Activated naive CD8-positive, alpha-beta T cell treated with anti-CD3 and anti-CD28 coated beads, Interleukin-2, amount 10 ng/mL, durations not matched to agents 7 days and 5 days (primary cell): ENCODE results near the gene SLC26A11. TPM values are rescaled to one million over a fixed set of nuclear protein-coding genes. Genes with fewer than 3 reads are reported as not detected.
"Not testable (repeated sequence)": the region's sequence is repeated elsewhere in the genome, so short reads cannot be mapped to it uniquely, and the experiment has no call there.

Source experiments
- ATAC-seq: fragments of 150-1000 bp; cut with Tn5 transposase; one replicate; pipeline ENCODE4 v1.10.0; 2021; ENCODE audit warnings: low read depth, moderate library complexity
- POLR2A ChIA-PET: fragments of 350-600 bp; sonication (Branson Sonifier 250); formaldehyde crosslinking; loops from one replicate; lab custom pipeline; 2021; ENCODE audit warnings: antibody characterized with exemption; lab: Charles Lee
- DNase-seq: peaks from one replicate; pipeline ENCODE4 v3.0.0; 2021
- H3K27ac Mint-ChIP-seq: one replicate; pipeline ENCODE4 v1.8.0; 2022; ENCODE audit warnings: mild to moderate bottlenecking, mixed read lengths
- H3K27me3 Mint-ChIP-seq: one replicate; pipeline ENCODE4 v1.8.0; 2022; ENCODE audit warnings: mild to moderate bottlenecking, moderate library complexity, mixed read lengths
- H3K36me3 Mint-ChIP-seq: one replicate; pipeline ENCODE4 v1.8.0; 2021; ENCODE audit warnings: mild to moderate bottlenecking, mixed read lengths
- H3K4me1 Mint-ChIP-seq: one replicate; pipeline ENCODE4 v1.8.0; 2021; ENCODE audit warnings: mixed read lengths
- H3K4me3 Mint-ChIP-seq: one replicate; pipeline ENCODE4 v1.8.0; 2022; ENCODE audit warnings: mild to moderate bottlenecking, moderate library complexity, mixed read lengths
- H3K9me3 Mint-ChIP-seq: one replicate; pipeline ENCODE4 v1.8.0; 2021; ENCODE audit warnings: mixed read lengths
- total RNA-seq, 2 experiments: library from RNA; stranded (reverse); gene quantifications; one replicate each; pipeline ENCODE4 v1.2.3, GENCODE V29; 2021

The SLC26A11 gene
- total RNA-seq, 2 experiments from 2014 or later, result 45.3 to 45.4 TPM

DNA sequence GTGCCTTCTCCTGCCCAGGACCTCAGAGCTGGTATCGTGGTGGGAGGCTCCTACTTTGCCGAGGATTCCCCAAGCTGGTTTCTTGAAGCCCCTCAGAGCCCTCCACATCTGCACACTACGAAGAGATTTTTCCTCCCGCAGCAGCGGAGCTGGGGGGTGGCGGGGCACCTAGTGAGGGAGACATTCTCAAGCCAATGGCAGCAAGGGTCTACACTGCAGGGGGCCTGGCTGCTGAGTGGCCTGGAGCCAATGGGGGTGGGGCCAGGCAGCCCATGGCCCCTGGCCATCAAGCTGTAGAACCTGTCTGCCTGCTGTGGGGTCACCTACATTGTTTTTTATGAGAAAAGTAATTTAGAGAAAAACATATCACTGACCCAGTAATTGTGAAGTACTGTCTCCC lies 5.0 kb downstream of the SLC26A11 start:
- Mint-ChIP-seq H3K27me3 (peaks cover 10% of the 10 kb centered on the region), H3K4me1 (no peaks in the 10 kb centered on the region), H3K36me3 (no peaks in the 10 kb centered on the region), H3K27ac (no peak overlapping the region), H3K4me3 (no peak overlapping the region), H3K9me3 (no peaks in the 10 kb centered on the region)
- ATAC-seq (no peak), DNase-seq (no peak)
- POLR2A ChIA-PET, result interaction anchor here (0.6 kb wide), 1 partner anchor 19 kb away, joined by 3 read pairs; no protein-coding TSS in a partner anchor

DNA sequence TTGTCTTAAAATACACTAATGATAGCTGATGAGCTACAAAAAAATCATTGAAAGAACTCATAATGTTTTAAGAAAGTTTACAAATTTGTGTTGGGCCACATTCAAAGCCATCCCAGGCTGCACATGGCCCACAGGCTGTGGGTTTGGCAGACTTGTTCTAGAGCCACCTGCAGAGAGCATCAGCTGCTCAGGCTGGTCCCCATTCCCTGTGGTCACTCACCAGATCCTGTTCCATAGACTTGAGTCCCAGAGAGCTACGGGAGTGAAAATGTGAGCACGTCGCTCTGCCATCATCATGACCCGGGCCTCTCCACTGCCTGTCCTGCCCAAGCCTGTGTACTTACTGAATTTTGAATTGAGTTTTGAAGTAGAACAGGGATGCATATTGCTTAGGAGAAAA lies 6.9 kb downstream of the SLC26A11 start:
- H3K27ac Mint-ChIP-seq, result no peak overlapping the region
- H3K4me3 Mint-ChIP-seq, result no peak overlapping the region
- no peaks in the 10 kb centered on the region for H3K4me1 Mint-ChIP-seq
- H3K27me3 Mint-ChIP-seq, result peaks cover 2% of the 10 kb centered on the region
- H3K36me3 Mint-ChIP-seq, result no peaks in the 10 kb centered on the region
- ATAC-seq (no peak), DNase-seq (no peak)
- H3K9me3 Mint-ChIP-seq, result peaks cover 4% of the 10 kb centered on the region
- POLR2A ChIA-PET, result interaction anchor here (1.1 kb wide), 1 partner anchor 20 kb away, joined by 3 read pairs; no protein-coding TSS in a partner anchor

DNA sequence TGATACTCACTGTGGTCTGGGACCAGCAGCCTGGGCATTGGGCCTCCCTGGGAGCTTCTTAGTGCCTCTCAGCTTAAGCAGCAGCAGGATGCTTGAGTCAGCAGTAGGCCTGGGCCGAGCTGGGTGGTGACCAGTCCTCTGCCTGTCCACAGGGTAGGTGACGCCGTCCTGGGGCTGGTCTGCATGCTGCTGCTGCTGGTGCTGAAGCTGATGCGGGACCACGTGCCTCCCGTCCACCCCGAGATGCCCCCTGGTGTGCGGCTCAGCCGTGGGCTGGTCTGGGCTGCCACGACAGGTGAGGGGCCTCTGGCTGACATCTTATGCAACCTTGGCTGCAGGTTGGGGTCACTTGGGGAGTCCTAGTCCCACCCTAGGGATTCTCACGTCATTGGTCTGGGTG lies 7.4 kb downstream of the SLC26A11 start:
- Mint-ChIP-seq H3K9me3 (peaks cover 8% of the 10 kb centered on the region), H3K4me1 (no peaks in the 10 kb centered on the region), H3K27me3 (peaks cover under 1% of the 10 kb centered on the region), H3K27ac (no peak overlapping the region), H3K4me3 (no peak overlapping the region), H3K36me3 (peaks cover 3% of the 10 kb centered on the region)
- ATAC-seq, result no peak
- POLR2A ChIA-PET, result interaction anchor here (1.1 kb wide), 1 partner anchor 20 kb away, joined by 3 read pairs; no protein-coding TSS in a partner anchor
- no peak for DNase-seq

DNA sequence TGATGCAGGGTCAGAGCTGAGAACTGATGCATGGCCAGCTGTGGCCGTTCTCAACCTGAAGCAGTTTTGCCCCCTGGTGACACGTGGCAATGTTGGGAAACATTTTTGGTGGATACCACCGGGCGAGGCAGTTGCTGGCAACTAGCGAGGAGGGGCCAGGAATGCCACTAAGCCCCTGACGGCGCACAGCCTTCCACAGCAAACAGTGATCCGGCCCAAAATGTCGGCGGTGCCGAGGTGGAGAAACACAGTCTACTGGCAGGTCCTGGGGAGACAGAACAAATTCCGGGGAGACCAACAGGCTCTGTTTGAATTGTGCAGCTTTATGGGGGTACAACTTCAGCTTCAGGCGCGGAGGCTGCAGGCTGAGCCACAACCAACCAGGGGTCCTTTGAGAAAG lies 8.2 kb downstream of the SLC26A11 start:
- peaks cover 12% of the 10 kb centered on the region for H3K9me3 Mint-ChIP-seq
- POLR2A ChIA-PET, result no interaction called here
- ATAC-seq (no peak), DNase-seq (no peak)
- H3K4me3 Mint-ChIP-seq, result no peak overlapping the region
- no peaks in the 10 kb centered on the region for H3K27me3 Mint-ChIP-seq
- peaks cover 6% of the 10 kb centered on the region for H3K36me3 Mint-ChIP-seq
- no peak overlapping the region for H3K27ac Mint-ChIP-seq
- H3K4me1 Mint-ChIP-seq, result no peaks in the 10 kb centered on the region

DNA sequence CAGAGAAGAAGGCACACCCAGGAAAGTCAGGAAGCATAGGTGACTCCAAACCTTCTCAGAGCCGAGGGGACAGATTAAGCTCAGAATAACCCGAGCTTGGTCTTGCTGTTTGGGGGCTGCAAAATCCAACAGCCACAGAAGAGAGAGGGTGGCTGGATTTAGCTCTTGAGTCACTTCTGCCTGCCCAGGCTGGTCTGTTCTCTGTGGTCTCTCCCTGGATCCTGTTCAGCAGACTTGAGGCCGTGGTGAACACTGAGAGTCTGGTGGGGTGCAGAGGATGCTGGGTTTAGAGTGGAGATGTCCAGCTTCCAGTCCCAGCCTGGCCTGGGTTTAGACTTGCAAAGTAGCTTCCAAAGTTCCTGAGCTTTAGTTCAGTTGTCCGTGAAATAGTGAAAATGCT lies 8.8 kb downstream of the SLC26A11 start:
- DNase-seq (no peak), ATAC-seq (no peak)
- no peak overlapping the region for H3K4me3 Mint-ChIP-seq
- peaks cover 7% of the 10 kb centered on the region for H3K36me3 Mint-ChIP-seq
- H3K27me3 Mint-ChIP-seq, result no peaks in the 10 kb centered on the region
- peaks cover 12% of the 10 kb centered on the region for H3K9me3 Mint-ChIP-seq
- no peak overlapping the region for H3K27ac Mint-ChIP-seq
- H3K4me1 Mint-ChIP-seq, result no peaks in the 10 kb centered on the region
- POLR2A ChIA-PET, result no interaction called here

DNA sequence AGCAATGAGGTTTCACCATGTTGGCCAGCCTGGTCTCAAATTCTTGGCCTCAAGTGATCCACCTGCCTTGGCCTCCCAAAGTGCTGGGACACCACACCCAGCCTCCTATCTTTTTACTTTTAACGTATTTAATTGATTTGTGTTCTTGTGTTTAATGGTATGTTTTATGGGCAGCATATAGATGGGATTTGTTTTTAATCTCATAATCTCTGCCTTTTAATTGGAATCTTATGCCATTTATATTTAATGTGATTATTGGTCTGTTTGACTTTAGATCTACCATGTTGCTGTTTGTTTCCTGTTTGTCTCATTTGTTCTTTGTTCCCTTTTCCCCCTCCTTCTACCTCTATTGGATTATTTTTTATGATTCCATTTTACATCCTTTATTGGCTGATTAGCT lies 12.2 kb downstream of the SLC26A11 start:
- peaks cover 7% of the 10 kb centered on the region for H3K36me3 Mint-ChIP-seq
- no peak overlapping the region for H3K4me3 Mint-ChIP-seq
- POLR2A ChIA-PET, result interaction anchor here (0.6 kb wide), 1 partner anchor 12 kb away, joined by 6 read pairs; no protein-coding TSS in a partner anchor
- DNase-seq, result no peak
- no peaks in the 10 kb centered on the region for H3K27me3 Mint-ChIP-seq
- H3K27ac Mint-ChIP-seq, result no peak overlapping the region
- peaks cover 14% of the 10 kb centered on the region for H3K9me3 Mint-ChIP-seq
- H3K4me1 Mint-ChIP-seq, result no peaks in the 10 kb centered on the region
- no peak for ATAC-seq

DNA sequence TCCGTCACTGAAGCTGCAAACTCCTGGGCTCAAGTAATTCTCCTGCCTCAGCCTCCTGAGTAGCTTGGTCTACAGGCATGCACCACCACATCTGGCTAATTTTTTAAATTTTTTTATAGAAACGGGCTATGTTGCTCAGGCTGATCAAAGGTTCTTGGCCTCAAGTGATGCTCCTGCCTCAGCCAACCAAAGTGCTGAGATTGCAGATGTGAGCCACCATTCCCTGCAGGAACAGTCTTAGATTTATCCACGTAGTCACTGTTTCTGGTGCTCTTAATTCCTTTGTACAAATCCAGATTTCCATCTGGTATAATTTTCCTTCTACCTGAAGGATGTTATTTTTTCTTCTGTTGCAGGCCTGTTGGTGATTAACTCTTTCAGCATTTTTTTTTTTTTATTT lies 13.0 kb downstream of the SLC26A11 start:
- peaks cover 7% of the 10 kb centered on the region for H3K36me3 Mint-ChIP-seq

DNA sequence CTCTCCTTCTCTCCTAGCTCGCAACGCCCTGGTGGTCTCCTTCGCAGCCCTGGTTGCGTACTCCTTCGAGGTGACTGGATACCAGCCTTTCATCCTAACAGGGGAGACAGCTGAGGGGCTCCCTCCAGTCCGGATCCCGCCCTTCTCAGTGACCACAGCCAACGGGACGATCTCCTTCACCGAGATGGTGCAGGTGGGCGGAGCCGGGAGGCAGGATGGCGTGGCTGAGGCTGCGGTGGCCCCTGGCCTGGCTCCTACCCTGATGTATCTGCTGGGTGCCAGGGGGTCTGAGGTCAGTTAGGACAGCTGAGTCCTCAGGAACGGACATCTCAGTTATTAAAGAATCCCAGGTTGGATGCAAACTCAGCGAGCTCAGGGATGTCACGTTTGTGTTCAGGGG lies 16.7 kb downstream of the SLC26A11 start:
- POLR2A ChIA-PET, result no interaction called here
- no peak overlapping the region for H3K4me3 Mint-ChIP-seq

More for the DNA sequence above, 13.0 kb downstream of the SLC26A11 start:
- POLR2A ChIA-PET, result no interaction called here
- Mint-ChIP-seq H3K9me3 (peaks cover 14% of the 10 kb centered on the region), H3K27ac (no peak overlapping the region), H3K4me1 (no peaks in the 10 kb centered on the region), H3K4me3 (no peak overlapping the region), H3K27me3 (no peaks in the 10 kb centered on the region)
- no peak for ATAC-seq
- DNase-seq, result no peak

DNA sequence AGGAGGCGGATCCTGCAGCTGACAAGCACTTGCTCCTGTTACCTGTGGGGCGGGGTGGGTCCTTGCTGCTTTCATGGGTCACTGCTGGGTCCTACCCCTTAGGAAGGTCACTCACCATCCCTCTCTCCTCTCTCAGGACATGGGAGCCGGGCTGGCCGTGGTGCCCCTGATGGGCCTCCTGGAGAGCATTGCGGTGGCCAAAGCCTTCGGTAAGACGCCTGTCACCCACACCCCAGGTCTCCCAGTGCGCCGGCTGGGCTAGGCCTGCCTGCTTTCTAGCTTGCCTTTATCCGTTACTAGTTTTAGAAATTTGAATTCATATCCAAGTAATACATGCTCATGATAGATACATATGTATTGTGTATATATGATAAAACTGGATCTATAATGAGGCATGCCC lies 17.2 kb downstream of the SLC26A11 start:
- no peak overlapping the region for H3K4me3 Mint-ChIP-seq
- no peaks in the 10 kb centered on the region for H3K27me3 Mint-ChIP-seq
- DNase-seq, result no peak
- no peaks in the 10 kb centered on the region for H3K4me1 Mint-ChIP-seq
- POLR2A ChIA-PET, result no interaction called here
- no peak for ATAC-seq
- H3K9me3 Mint-ChIP-seq, result peaks cover 9% of the 10 kb centered on the region
- H3K27ac Mint-ChIP-seq, result no peak overlapping the region
- peaks cover 6% of the 10 kb centered on the region for H3K36me3 Mint-ChIP-seq

More for the DNA sequence above, 16.7 kb downstream of the SLC26A11 start:
- Mint-ChIP-seq H3K27ac (no peak overlapping the region), H3K36me3 (peaks cover 7% of the 10 kb centered on the region), H3K27me3 (no peaks in the 10 kb centered on the region), H3K9me3 (peaks cover 9% of the 10 kb centered on the region), H3K4me1 (no peaks in the 10 kb centered on the region)
- ATAC-seq (no peak), DNase-seq (no peak)

DNA sequence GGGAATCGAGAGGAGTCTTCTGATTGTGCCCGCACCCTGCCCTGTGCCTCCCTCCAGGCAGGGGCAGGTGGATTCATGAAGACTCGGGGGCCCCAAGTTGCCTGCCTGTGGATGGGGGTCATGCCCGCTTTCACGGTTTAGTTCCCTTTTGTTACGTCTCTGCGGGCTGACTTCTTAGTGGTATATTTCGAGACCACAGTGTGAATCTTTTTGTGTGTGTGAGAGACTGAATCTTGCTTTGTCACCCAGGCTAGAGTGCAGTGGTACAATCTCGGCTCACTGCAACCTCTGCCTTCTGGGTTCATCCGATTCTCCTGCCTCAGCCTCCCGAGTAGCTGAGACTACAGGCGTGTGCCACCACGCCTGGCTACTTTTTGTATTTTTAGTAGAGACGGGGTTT lies 22.3 kb downstream of the SLC26A11 start:
- H3K27ac Mint-ChIP-seq, result no peak overlapping the region
- DNase-seq (no peak), ATAC-seq (no peak)
- POLR2A ChIA-PET, result no interaction called here
- H3K9me3 Mint-ChIP-seq, result no peaks in the 10 kb centered on the region
- H3K4me3 Mint-ChIP-seq, result no peak overlapping the region
- H3K36me3 Mint-ChIP-seq, result no peaks in the 10 kb centered on the region
- no peaks in the 10 kb centered on the region for H3K27me3 Mint-ChIP-seq
- H3K4me1 Mint-ChIP-seq, result no peaks in the 10 kb centered on the region

DNA sequence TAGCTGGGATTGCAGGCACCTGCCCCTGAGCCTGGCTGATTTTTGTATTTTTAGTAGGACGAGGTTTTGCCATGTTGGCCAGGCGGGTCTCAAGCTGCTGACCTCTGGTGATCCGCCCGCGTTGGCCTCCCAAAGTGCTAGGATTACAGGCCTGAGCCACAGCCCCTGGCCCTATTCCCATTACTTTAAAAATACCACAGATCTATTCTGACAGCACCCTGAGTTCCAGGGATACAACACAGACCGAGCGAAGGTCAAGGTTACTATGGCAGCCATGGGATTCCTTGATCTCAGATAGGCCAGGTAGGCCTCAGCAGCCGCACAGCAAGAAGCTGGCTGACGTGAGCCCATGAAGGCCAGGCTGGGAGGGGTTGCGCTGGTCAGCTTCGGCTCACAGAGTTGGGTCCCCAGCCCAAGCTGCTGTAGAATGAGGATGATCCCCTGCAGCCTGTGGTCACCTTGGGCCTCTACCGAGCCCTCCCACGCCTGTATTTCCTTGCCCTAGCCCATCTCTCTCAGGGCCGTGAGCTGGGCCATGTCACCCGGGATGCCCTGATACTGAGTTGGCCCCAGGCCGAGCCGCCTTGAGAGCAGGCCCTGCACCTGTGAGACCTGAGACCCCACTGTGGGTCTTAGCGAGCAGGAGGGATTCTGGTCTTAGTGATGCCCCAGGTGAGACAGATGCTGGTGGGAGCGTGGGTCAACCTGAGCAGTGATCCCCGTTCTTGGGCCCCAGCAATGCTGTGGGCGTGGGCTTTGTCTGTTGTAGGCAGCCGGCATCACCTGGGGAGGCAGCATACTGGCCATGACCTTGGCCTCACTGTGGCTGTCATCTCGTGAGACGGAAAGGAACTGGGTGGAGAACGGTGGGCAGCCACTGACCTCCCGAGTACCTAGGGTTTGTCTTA lies 23.6 kb downstream of the SLC26A11 start:
- Mint-ChIP-seq H3K9me3 (no peaks in the 10 kb centered on the region), H3K4me3 (no peak overlapping the region), H3K27me3 (no peaks in the 10 kb centered on the region), H3K27ac (no peak overlapping the region), H3K36me3 (no peaks in the 10 kb centered on the region), H3K4me1 (no peaks in the 10 kb centered on the region)
- POLR2A ChIA-PET, result interaction anchor here (0.6 to 0.7 kb wide), 3 partner anchors 12 to 20 kb away, joined by 3 to 6 read pairs (median 3); no protein-coding TSS in a partner anchor
- ATAC-seq, result no peak
- no peak for DNase-seq

DNA sequence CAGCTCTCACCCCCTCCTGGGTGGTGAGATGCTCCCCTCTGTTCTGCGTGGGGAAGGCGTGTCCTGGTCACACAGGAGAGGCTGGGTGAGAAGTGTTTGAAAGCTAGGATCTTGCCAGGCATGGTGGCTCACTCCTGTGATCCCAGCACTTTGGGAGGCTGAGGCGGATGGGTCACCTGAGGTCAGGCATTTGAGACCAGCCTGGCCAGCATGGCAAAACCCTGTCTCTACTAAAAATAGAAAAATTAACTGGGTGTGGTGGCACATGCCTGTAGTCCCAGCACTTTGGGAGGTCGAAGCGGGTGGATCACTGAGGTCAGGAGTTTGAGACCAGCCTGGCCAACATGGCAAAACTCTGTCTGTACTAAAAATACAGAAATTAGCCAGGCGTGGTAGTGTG lies 24.2 kb downstream of the SLC26A11 start:
- not testable (repeated sequence) for H3K36me3 Mint-ChIP-seq, DNase-seq, H3K4me3 Mint-ChIP-seq, ATAC-seq, H3K27me3 Mint-ChIP-seq, H3K4me1 Mint-ChIP-seq, H3K9me3 Mint-ChIP-seq, H3K27ac Mint-ChIP-seq
- POLR2A ChIA-PET, result interaction anchor here (0.6 to 0.7 kb wide), 3 partner anchors 12 to 19 kb away, joined by 3 to 6 read pairs (median 3); no protein-coding TSS in a partner anchor

DNA sequence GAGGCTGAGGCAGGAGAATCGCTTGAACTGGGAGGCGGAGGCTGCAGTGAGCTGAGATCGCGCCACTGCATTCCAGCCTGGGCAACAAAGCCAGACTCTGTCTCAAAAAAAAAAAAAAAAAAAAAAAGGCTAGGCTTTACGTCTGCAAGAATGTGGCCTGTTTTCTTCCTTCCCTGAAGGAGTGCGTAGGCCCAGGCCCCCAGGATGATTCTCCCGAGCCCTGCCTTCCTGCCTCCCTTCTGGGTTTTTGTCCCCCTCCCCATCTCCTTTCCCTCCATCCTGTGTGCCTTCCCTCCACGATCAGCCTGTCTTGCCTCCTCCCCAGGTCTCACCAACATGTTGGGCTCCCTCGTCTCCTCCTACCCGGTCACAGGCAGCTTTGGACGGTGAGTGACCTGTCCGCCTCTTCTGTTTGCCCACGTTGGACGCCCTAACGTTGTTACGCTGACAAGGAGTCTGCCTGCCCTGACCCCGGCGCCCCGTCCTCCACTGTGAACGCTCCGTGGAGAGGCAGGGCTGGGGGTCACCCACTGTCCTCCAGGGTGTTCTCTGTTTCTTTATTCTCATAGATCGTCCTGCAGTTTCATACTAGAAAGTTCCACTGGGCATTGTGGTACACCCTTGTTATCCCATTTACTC lies 24.8 kb downstream of the SLC26A11 start:
- ATAC-seq, result no peak
- H3K27ac Mint-ChIP-seq, result no peak overlapping the region
- POLR2A ChIA-PET, result interaction anchor here (0.6 to 0.7 kb wide), 3 partner anchors 13 to 20 kb away, joined by 3 to 6 read pairs (median 3); no protein-coding TSS in a partner anchor

More for the DNA sequence above, 24.8 kb downstream of the SLC26A11 start:
- no peaks in the 10 kb centered on the region for H3K27me3 Mint-ChIP-seq
- H3K9me3 Mint-ChIP-seq, result no peaks in the 10 kb centered on the region
- H3K4me3 Mint-ChIP-seq, result no peak overlapping the region
- H3K4me1 Mint-ChIP-seq, result no peaks in the 10 kb centered on the region
- H3K36me3 Mint-ChIP-seq, result no peaks in the 10 kb centered on the region
- DNase-seq, result no peak
